VCaP (cell line): ENCODE data around the gene CEL.

ENCODE experiments used
- H3K27ac ChIP-seq: fragments of 450-650 bp; 2 replicates; pipeline ENCODE4 v1.5.1; 2017
- CTCF ChIP-seq: fragments of 450-650 bp; conservative IDR thresholded peaks from 2 replicates; pipeline ENCODE4 v1.5.1; 2017; ENCODE audit warnings: mild to moderate bottlenecking, moderate library complexity

The CEL gene

GRCh38 chr9:133117271-133118178 is 55.7 kb downstream of the CEL start:
- TF ChIP-seq CTCF, result no peak
- H3K27ac ChIP-seq, result peak overlapping the region; percentile 96; the same call in 1 of the 2 replicates

GRCh38 chr9:133118179-133118520 is 56.4 kb downstream of the CEL start:
- TF ChIP-seq CTCF, result no peak
- H3K27ac ChIP-seq, result peak overlapping the region; percentile 96; the same call in 1 of the 2 replicates

GRCh38 chr9:133118568-133118967 is 56.8 kb downstream of the CEL start:
- no peak for TF ChIP-seq CTCF
- H3K27ac ChIP-seq, result peak overlapping the region; percentile 96; the same call in 1 of the 2 replicates

GRCh38 chr9:133119103-133119845 is 57.5 kb downstream of the CEL start:
- TF ChIP-seq CTCF, result no peak
- H3K27ac ChIP-seq, result peak overlapping the region; percentile 96

- peak overlapping the region; percentile 96 for H3K27ac ChIP-seq
- no peak for TF ChIP-seq CTCF
Measured at GRCh38 chr9:133119846-133120500, 58.2 kb downstream of the CEL start.

GRCh38 chr9:133120501-133121197 is 58.9 kb downstream of the CEL start:
- H3K27ac ChIP-seq, result peak overlapping the region; percentile 96
- no peak for TF ChIP-seq CTCF
